HG02571 (cell line): ENCODE data around the gene GID8.
A peak's percentile ranks its signal among the peaks of the same experiment; 100 is the strongest.
"Not testable (repeated sequence)": the region's sequence is repeated elsewhere in the genome, so short reads cannot be mapped to it uniquely, and the experiment has no call there.

Experiments used
- ATAC-seq: cut with Tn5 transposase; IDR thresholded peaks from one replicate; pipeline ENCODE4 v1.9.1; 2021; ENCODE audit warnings: mild to moderate bottlenecking, moderate library complexity; ENCODE audit not compliant: unreplicated experiment

Gene GID8

GRCh38 chr20:62921119-62921687 lies 16.7 kb upstream of the GID8 start:
- ATAC-seq = no peak

- ATAC-seq = no peak
Observed at GRCh38 chr20:62922451-62922921, 15.5 kb upstream of the GID8 start.

- not testable (repeated sequence) for ATAC-seq
Observed at GRCh38 chr20:62923059-62923668, 14.8 kb upstream of the GID8 start.

- no peak for ATAC-seq
Observed at GRCh38 chr20:62923669-62924441, 14.1 kb upstream of the GID8 start.

GRCh38 chr20:62924442-62925075 lies 13.4 kb upstream of the GID8 start:
- ATAC-seq = no peak

- ATAC-seq = no peak
Observed at GRCh38 chr20:62925076-62925419, 12.9 kb upstream of the GID8 start.

GRCh38 chr20:62925420-62926228 lies 12.3 kb upstream of the GID8 start:
- ATAC-seq = peak; percentile 17

- ATAC-seq = peak; percentile 74
Observed at GRCh38 chr20:62926229-62927127, 11.5 kb upstream of the GID8 start, which contains the start of gene DIDO1. Gene DIDO1 (minus strand): TSS chr20:62926505.

- no peak for ATAC-seq
Observed at GRCh38 chr20:62927128-62927705, 10.7 kb upstream of the GID8 start.

GRCh38 chr20:62928246-62928939 lies 9.6 kb upstream of the GID8 start:
- no peak for ATAC-seq

- ATAC-seq = peak; percentile 33
Observed at GRCh38 chr20:62929051-62929538, 8.9 kb upstream of the GID8 start.

- no peak for ATAC-seq
Observed at GRCh38 chr20:62931464-62931863, 6.5 kb upstream of the GID8 start.

- ATAC-seq = no peak
Observed at GRCh38 chr20:62933966-62934365, 4.0 kb upstream of the GID8 start.

GRCh38 chr20:62935204-62935967 lies 2.6 kb upstream of the GID8 start:
- no peak for ATAC-seq

GRCh38 chr20:62935968-62936585 lies 1.9 kb upstream of the GID8 start:
- ATAC-seq = no peak

GRCh38 chr20:62937268-62938104 lies 461 bp upstream of the GID8 start:
- ATAC-seq = peak; percentile 73

GRCh38 chr20:62940875-62941274 lies 2.9 kb downstream of the GID8 start:
- no peak for ATAC-seq
